Measurements from ENCODE around the gene EFCAB6.

DNA sequence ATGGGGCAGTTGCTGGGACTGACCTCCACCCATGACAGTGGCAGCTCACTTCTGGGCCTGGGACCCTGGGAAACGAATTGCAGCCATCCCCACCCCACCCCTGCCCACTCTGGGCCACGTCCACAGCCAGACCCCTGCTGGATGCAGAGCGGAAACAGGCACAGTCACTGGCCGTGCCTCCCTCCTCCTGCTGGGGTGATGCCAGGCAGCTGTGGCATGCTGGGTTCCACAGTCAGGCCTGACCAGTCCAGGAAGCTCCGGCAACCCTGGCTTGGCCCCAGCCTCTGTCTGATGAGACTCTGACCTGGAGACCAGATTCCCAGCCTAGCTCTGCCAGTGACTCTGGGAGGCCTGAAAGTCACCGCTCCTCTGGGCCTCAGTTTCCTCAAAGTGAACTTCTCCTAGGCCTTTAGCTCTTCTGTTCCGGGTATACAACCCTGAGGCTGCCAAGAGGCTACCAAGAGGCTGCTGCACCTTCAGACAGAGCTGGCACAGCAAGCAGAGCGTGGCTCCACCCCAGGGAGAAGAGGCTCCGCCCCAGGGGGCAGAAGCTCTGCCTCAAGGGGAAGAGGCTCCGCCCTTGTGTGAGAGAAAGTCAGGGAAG, 41.3 kb upstream of the EFCAB6 start:
- TF ChIP-seq C11orf30 (IDR thresholded peaks at IDR 0.05; ENCODE audit: low read depth), result no peak
- TF ChIP-seq BRF1 (IDR thresholded peaks at IDR 0.05; ENCODE audit: borderline replicate concordance, extremely low read depth, insufficient read length), result no peak
- no peak for TF ChIP-seq TCF7 (IDR thresholded peaks at IDR 0.05; ENCODE audit: borderline replicate concordance)
- no peak for TF ChIP-seq EP300 (IDR thresholded peaks at IDR 0.05; ENCODE audit: low read length)
- TF ChIP-seq, protein P1, sequence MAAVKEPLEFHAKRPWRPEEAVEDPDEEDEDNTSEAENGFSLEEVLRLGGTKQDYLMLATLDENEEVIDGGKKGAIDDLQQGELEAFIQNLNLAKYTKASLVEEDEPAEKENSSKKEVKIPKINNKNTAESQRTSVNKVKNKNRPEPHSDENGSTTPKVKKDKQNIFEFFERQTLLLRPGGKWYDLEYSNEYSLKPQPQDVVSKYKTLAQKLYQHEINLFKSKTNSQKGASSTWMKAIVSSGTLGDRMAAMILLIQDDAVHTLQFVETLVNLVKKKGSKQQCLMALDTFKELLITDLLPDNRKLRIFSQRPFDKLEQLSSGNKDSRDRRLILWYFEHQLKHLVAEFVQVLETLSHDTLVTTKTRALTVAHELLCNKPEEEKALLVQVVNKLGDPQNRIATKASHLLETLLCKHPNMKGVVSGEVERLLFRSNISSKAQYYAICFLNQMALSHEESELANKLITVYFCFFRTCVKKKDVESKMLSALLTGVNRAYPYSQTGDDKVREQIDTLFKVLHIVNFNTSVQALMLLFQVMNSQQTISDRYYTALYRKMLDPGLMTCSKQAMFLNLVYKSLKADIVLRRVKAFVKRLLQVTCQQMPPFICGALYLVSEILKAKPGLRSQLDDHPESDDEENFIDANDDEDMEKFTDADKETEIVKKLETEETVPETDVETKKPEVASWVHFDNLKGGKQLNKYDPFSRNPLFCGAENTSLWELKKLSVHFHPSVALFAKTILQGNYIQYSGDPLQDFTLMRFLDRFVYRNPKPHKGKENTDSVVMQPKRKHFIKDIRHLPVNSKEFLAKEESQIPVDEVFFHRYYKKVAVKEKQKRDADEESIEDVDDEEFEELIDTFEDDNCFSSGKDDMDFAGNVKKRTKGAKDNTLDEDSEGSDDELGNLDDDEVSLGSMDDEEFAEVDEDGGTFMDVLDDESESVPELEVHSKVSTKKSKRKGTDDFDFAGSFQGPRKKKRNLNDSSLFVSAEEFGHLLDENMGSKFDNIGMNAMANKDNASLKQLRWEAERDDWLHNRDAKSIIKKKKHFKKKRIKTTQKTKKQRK (IDR thresholded peaks at IDR 0.05; ENCODE audit: borderline replicate concordance, low read depth, low read length), result no peak
- TF ChIP-seq, protein P2, sequence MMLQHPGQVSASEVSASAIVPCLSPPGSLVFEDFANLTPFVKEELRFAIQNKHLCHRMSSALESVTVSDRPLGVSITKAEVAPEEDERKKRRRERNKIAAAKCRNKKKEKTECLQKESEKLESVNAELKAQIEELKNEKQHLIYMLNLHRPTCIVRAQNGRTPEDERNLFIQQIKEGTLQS (IDR thresholded peaks at IDR 0.05), result no peak
- TF ChIP-seq, protein P2 (CRISPR knock-in tag; conservative IDR thresholded peaks at IDR 0.05), result no peak
- TF ChIP-seq TARDBP (IDR thresholded peaks at IDR 0.05), result no peak

Data from K562 (cell line).